ENCODE data around the gene EPB41L4A. TPM values are rescaled to one million over a fixed set of nuclear protein-coding genes. Genes with fewer than 3 reads are reported as not detected.
"Not testable (repeated sequence)": the region's sequence is repeated elsewhere in the genome, so short reads cannot be mapped to it uniquely, and the experiment has no call there.

The EPB41L4A gene
- total and polyA plus RNA-seq, 12 donors = 6.2 to 28.4 (median 17.5) TPM

- Histone ChIP-seq H3K4me3 (peak overlapping the region in 4 of 10 donors; percentile 5 to 20 (median 10)), H3K9me3 (no peaks in the 10 kb centered on the region), H3K36me3 (peaks cover 0 to 19% (median 0%) of the 10 kb centered on the region in 9 donors), H3K27ac (peak overlapping the region in 8 of 10 donors; percentile 1 to 48 (median 32)), H3K4me1 (peaks cover 0 to 20% (median 10%) of the 10 kb centered on the region in 9 donors), H3K27me3 (no peaks in the 10 kb centered on the region)
- intact Hi-C loops (cut with DNase I) = no loop called here
- 3 to 4% methylated on average over 2 of the region's 2 CpGs for WGBS, 2 donors
- peak; percentile 80 to 82 for DNase-seq
- no peak for TF ChIP-seq CTCF (IDR thresholded peaks at IDR 0.05)
- peak; percentile 95 to 100 (median 96) for ATAC-seq
Measured at GRCh38 chr5:112228667-112229066, 190.4 kb downstream of the EPB41L4A start.

GRCh38 chr5:112227911-112228631 lies 191.0 kb downstream of the EPB41L4A start:
- Histone ChIP-seq H3K4me1 (peaks cover 0 to 20% (median 10%) of the 10 kb centered on the region in 9 donors), H3K36me3 (peaks cover 0 to 13% (median 0%) of the 10 kb centered on the region in 9 donors), H3K9me3 (no peaks in the 10 kb centered on the region), H3K4me3 (peak overlapping the region in 4 of 10 donors; percentile 5 to 20 (median 10)), H3K27ac (peak overlapping the region in 7 of 10 donors; percentile 16 to 48 (median 32)), H3K27me3 (no peaks in the 10 kb centered on the region)
- intact Hi-C loops (cut with DNase I) = no loop called here
- no peak for TF ChIP-seq CTCF (IDR thresholded peaks at IDR 0.05)
- peak in 5 of 8 donors; percentile 33 to 64 (median 45) for ATAC-seq
- no peak for DNase-seq
- 57 to 61% methylated on average over 4 of the region's 4 CpGs for WGBS, 2 donors

GRCh38 chr5:112226215-112226614 lies 192.9 kb downstream of the EPB41L4A start:
- Histone ChIP-seq H3K27me3 (no peaks in the 10 kb centered on the region), H3K27ac (no peak overlapping the region), H3K9me3 (no peaks in the 10 kb centered on the region), H3K4me1 (peaks cover 0 to 20% (median 10%) of the 10 kb centered on the region in 9 donors), H3K4me3 (no peak overlapping the region), H3K36me3 (peaks cover 0 to 4% (median 0%) of the 10 kb centered on the region in 9 donors)
- intact Hi-C loops (cut with DNase I) = no loop called here
- TF ChIP-seq CTCF (IDR thresholded peaks at IDR 0.05) = no peak
- 97 to 99% methylated on average over 3 of the region's 3 CpGs for WGBS, 2 donors
- DNase-seq (no peak), ATAC-seq (no peak)

GRCh38 chr5:112222997-112223396 lies 196.1 kb downstream of the EPB41L4A start:
- DNase-seq; H3K27ac ChIP-seq; H3K27me3 ChIP-seq; ATAC-seq; H3K4me3 ChIP-seq; H3K9me3 ChIP-seq; intact Hi-C loops (cut with DNase I); H3K36me3 ChIP-seq: not testable (repeated sequence)
- 95 to 97% methylated on average over 7 of the region's 7 CpGs for WGBS, 2 donors
- H3K4me1 ChIP-seq = peaks cover 0 to 12% (median 0%) of the 10 kb centered on the region in 9 donors

GRCh38 chr5:112221128-112221527 lies 197.9 kb downstream of the EPB41L4A start:
- no peak for TF ChIP-seq CTCF (IDR thresholded peaks at IDR 0.05)
- DNase-seq (no peak), ATAC-seq (peak in 2 of 8 donors; percentile 50 to 57)
- Histone ChIP-seq H3K4me1 (peaks cover 0 to 5% (median 0%) of the 10 kb centered on the region in 9 donors), H3K4me3 (no peak overlapping the region), H3K27ac (no peak overlapping the region), H3K27me3 (no peaks in the 10 kb centered on the region), H3K36me3 (no peaks in the 10 kb centered on the region), H3K9me3 (no peaks in the 10 kb centered on the region)
- WGBS, 2 donors = 63 to 64% methylated on average over 2 of the region's 2 CpGs
- intact Hi-C loops (cut with DNase I) = no loop called here

Data from heart right ventricle (tissue), 16 donors.